Ishikawa (cell line): Measurements from ENCODE around the gene PILRA.

Experiments
- CEBPB ChIP-seq: IDR thresholded peaks from 2 replicates; pipeline ENCODE4 v1.6.1; 2012
- CREB1 ChIP-seq: IDR thresholded peaks from 2 replicates; pipeline ENCODE4 v1.6.1; 2012; ENCODE audit warnings: low read depth
- EGR1 ChIP-seq: IDR thresholded peaks from 2 replicates; pipeline ENCODE4 v1.6.1; 2012
- EP300 ChIP-seq: IDR thresholded peaks from 2 replicates; pipeline ENCODE4 v1.6.1; 2012; ENCODE audit warnings: borderline replicate concordance
- FOXM1 ChIP-seq: IDR thresholded peaks from 2 replicates; pipeline ENCODE4 v1.6.1; 2012; ENCODE audit warnings: low read depth, borderline replicate concordance
- MAX ChIP-seq: IDR thresholded peaks from 2 replicates; pipeline ENCODE4 v1.6.1; 2012
- NFIC ChIP-seq: IDR thresholded peaks from 2 replicates; pipeline ENCODE4 v1.6.1; 2012
- RAD21 ChIP-seq: IDR thresholded peaks from 2 replicates; pipeline ENCODE4 v1.6.1; 2012; ENCODE audit warnings: low read depth
- REST ChIP-seq: IDR thresholded peaks from 2 replicates; pipeline ENCODE4 v1.6.1; 2012; ENCODE audit warnings: low read depth, mild to moderate bottlenecking
- TAF1 ChIP-seq: IDR thresholded peaks from 2 replicates; pipeline ENCODE4 v1.6.1; 2012; ENCODE audit warnings: low read depth, mild to moderate bottlenecking
- TCF12 ChIP-seq: IDR thresholded peaks from 2 replicates; pipeline ENCODE4 v1.6.1; 2012; ENCODE audit warnings: low read depth
- TEAD4 ChIP-seq: IDR thresholded peaks from 2 replicates; pipeline ENCODE4 v1.6.1; 2012
- YY1 ChIP-seq: IDR thresholded peaks from 2 replicates; pipeline ENCODE4 v1.6.1; 2012; ENCODE audit warnings: low read depth
- ZBTB7A ChIP-seq: IDR thresholded peaks from 2 replicates; pipeline ENCODE4 v1.6.1; 2012; ENCODE audit warnings: low read depth
- TF ChIP-seq, protein P1 (sequence below): IDR thresholded peaks from 2 replicates; pipeline ENCODE4 v1.6.1; 2012

The PILRA gene

DNA sequence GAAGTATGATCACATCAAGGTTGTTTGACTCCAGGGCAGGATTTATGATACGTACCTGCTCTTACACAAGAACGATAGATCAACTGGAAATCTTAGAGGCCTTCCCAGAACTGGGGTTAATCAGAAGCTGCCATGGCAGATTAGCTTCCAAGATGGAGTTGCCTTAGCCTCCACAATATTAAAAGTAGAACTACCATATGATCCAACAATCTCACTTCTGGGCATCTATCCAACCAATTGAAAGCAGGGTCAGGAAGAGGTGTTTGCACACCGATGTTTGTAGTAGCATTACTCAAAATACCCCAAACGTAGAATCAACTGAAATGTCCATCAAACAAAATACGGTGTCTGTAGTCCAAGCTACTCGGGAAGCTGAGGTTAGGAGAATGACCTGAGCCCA, 8.8 kb upstream of the PILRA start:
- no peak for TF ChIP-seq REST
- TF ChIP-seq MAX = no peak
- TF ChIP-seq CEBPB = no peak
- TF ChIP-seq, protein P1, sequence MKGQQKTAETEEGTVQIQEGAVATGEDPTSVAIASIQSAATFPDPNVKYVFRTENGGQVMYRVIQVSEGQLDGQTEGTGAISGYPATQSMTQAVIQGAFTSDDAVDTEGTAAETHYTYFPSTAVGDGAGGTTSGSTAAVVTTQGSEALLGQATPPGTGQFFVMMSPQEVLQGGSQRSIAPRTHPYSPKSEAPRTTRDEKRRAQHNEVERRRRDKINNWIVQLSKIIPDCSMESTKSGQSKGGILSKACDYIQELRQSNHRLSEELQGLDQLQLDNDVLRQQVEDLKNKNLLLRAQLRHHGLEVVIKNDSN = no peak
- TF ChIP-seq CREB1 = no peak
- TF ChIP-seq YY1 = no peak
- TF ChIP-seq TAF1 = no peak
- TF ChIP-seq NFIC = no peak

DNA sequence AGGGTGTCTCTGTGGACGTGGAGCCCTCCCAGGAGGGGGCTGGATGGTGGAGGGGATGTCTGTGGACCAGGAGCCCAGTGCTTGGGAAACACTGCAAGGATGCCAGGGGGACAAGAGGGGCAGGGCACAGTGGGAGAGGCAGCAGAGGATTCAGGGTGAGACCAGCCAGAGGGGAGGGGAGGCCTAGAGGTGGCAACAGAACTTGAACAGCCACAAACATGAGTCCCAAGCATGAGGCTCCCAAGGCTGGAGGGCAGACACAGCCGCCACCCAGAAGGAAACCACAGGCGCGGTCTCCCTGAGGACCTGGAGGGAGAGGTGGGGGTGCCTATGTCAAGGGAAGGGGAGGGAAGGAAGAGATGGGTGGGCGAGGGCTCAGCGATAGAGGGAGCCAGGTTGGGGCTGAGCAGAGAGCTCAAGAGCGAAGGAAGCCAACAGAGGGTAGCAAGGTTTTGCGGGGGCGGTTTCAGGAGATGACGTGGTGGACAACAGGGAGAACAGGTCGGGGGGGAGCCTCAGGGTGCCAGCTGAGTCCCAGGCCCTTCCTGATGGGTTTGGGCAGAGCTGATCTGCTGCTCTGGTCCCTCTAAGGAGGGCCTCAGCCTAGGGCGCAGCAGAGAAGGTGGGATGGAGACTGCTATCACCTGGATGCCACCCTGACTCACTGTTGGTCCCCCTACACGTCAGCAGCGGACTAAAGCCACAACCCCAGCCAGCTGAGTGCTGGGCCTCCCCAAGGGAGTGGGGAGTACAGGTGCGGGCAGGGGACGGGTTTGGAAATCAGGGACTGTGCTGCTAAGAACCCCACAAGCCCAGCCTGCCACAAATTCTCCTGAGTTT, 6.7 kb upstream of the PILRA start:
- TF ChIP-seq NFIC = no peak
- no peak for TF ChIP-seq RAD21
- no peak for TF ChIP-seq ZBTB7A
- TF ChIP-seq YY1 = no peak
- TF ChIP-seq CEBPB = no peak
- no peak for TF ChIP-seq CREB1
- no peak for TF ChIP-seq EP300
- no peak for TF ChIP-seq TEAD4
- TF ChIP-seq FOXM1 = no peak
- no peak for TF ChIP-seq EGR1
- TF ChIP-seq, protein P1 = no peak
- no peak for TF ChIP-seq TCF12
- no peak for TF ChIP-seq REST

DNA sequence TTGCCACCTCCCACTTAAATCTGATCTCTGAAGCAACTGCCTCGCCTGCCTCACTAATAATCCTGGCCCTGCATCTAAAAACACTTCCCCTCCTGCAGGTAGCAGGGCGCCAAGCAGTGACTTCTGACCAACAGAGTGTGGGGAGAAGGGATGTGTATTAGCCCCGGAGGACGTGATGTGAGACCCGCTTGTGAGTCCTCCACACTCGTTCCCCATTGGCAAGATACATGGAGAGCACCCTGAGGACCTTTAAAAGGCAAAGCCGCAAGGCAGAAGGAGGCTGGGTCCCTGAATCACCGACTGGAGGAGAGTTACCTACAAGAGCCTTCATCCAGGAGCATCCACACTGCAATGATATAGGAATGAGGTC, 6.1 kb upstream of the PILRA start:
- no peak for TF ChIP-seq MAX
- no peak for TF ChIP-seq TAF1

GRCh38 chr7:100367676-100368613, 5.3 kb upstream of the PILRA start:
- TF ChIP-seq YY1 = no peak
- TF ChIP-seq TAF1 = no peak
- no peak for TF ChIP-seq CEBPB
- no peak for TF ChIP-seq CREB1
- no peak for TF ChIP-seq MAX
- TF ChIP-seq NFIC = no peak
- TF ChIP-seq, protein P1 = no peak

GRCh38 chr7:100369105-100369504, 4.2 kb upstream of the PILRA start:
- no peak for TF ChIP-seq MAX
- no peak for TF ChIP-seq REST
- TF ChIP-seq, protein P1 = 0 out of 2 replicates have a peak, but pooled peaks have one; percentile 23
- no peak for TF ChIP-seq TEAD4
- TF ChIP-seq ZBTB7A = no peak
